Gastroesophageal sphincter (tissue), 3 donors: Measurements from ENCODE around the gene AFDN.

Experiments
- EP300 ChIP-seq: sonication (generic); formaldehyde crosslinking; IDR thresholded peaks from one replicate; pipeline ENCODE4 v1.6.1; 2017; ENCODE audit warnings: antibody characterized with exemption, mild to moderate bottlenecking
- POLR2A ChIP-seq, 2 donors: fragments of 450-650 bp; IDR thresholded peaks; one replicate each; pipeline ENCODE4 v1.6.1; 2017; ENCODE audit warnings: antibody characterized with exemption in 2 of 2, mild to moderate bottlenecking in 2 of 2, moderate library complexity in 1 of 2
- POLR2AphosphoS5 ChIP-seq: sonication (generic); formaldehyde crosslinking; IDR thresholded peaks from one replicate; pipeline ENCODE4 v1.6.1; 2017; ENCODE audit warnings: antibody characterized with exemption
- TF ChIP-seq, protein P1 (sequence below), 4 experiments: fragments of 200-600 bp in 2 of 4; fragments of 450-650 bp in 2 of 4; sonication (generic) in 1 of 4; IDR thresholded peaks; one replicate each; pipeline ENCODE4 v1.5.1; 2017 to 2019; ENCODE audit warnings: antibody characterized with exemption in 4 of 4, mild to moderate bottlenecking in 2 of 4, moderate library complexity in 2 of 4

DNA sequence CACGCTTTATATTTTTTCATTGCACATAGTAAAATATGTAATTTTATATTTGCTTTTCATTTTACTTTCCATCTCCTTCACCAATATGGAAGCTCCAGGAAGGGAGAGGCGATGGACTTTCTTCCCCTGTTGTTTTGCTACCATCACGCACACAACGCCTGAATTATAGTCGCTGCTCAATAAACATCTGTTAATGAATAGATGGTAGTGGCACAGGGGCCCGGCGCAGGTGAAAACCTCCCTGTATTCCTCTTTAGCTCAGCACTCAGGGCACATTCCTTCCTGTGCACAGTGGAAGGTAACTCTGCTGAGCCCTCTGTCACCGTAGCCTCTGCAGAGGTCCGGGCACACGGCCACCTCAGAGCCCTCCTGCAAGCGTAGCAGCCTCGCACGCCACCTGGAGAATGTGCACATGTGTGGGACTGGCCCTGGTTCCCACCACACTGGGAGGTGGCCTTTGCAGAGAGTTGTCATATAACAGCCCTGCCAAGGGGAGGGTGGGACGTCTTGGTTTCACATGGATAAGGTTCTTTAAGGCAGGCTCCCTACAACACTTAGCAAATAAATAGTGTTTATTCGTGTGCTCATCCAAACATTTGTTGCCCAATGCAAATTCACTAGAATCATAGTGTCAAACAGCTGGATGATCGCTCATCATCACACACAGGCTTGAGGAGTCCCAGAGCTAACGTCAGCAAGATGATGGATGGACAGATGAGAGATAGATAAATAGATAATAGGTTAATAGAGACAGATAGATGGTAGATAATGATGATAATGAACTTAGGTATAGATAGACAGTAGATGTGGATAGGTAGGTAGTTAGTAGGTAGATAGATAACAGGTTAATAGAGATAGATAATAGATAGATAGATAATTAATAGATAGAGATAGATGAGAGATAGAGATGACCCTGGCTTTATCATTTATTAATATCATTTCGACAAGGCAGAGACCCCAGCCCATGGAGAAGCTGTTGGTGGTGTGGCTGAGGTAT is 32.3 kb upstream of the AFDN start:
- TF ChIP-seq, protein P1, sequence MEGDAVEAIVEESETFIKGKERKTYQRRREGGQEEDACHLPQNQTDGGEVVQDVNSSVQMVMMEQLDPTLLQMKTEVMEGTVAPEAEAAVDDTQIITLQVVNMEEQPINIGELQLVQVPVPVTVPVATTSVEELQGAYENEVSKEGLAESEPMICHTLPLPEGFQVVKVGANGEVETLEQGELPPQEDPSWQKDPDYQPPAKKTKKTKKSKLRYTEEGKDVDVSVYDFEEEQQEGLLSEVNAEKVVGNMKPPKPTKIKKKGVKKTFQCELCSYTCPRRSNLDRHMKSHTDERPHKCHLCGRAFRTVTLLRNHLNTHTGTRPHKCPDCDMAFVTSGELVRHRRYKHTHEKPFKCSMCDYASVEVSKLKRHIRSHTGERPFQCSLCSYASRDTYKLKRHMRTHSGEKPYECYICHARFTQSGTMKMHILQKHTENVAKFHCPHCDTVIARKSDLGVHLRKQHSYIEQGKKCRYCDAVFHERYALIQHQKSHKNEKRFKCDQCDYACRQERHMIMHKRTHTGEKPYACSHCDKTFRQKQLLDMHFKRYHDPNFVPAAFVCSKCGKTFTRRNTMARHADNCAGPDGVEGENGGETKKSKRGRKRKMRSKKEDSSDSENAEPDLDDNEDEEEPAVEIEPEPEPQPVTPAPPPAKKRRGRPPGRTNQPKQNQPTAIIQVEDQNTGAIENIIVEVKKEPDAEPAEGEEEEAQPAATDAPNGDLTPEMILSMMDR (IDR thresholded peaks at IDR 0.05): no peak
- TF ChIP-seq POLR2A (IDR thresholded peaks at IDR 0.05): no peak
- no peak for TF ChIP-seq POLR2AphosphoS5
- no peak for TF ChIP-seq EP300
